Liver (tissue), 3 donors: ENCODE results near the gene EBF4.

Experiments used
- CTCF ChIP-seq: fragments of 150-350 bp; IDR thresholded peaks from 2 replicates; pipeline ENCODE4 v1.5.1; 2017; ENCODE audit warnings: improper control_type of control experiment, low read depth, low read length; ENCODE audit not compliant: missing input control
- EGR1 ChIP-seq, 2 donors: IDR thresholded peaks; 2 replicates each; pipeline ENCODE4 v1.6.1; 2016 to 2018; ENCODE audit warnings: antibody characterized with exemption in 2 of 2, low read depth in 2 of 2
- FOXA2 ChIP-seq: IDR thresholded peaks from 2 replicates; pipeline ENCODE4 v1.6.1; 2016; ENCODE audit warnings: antibody characterized with exemption
- GABPA ChIP-seq, 2 donors: IDR thresholded peaks in 1 of 2; conservative IDR thresholded peaks in 1 of 2; 2 replicates each; pipeline ENCODE4 v1.6.1; 2016; ENCODE audit warnings: antibody characterized with exemption in 2 of 2, mild to moderate bottlenecking in 1 of 2, moderate library complexity in 1 of 2
- JUND ChIP-seq, 2 donors: IDR thresholded peaks; 2 replicates each; pipeline ENCODE4 v1.6.1; 2016; ENCODE audit warnings: antibody characterized with exemption in 2 of 2
- REST ChIP-seq: IDR thresholded peaks from 2 replicates; pipeline ENCODE4 v1.6.1; 2016; ENCODE audit warnings: antibody characterized with exemption, mild to moderate bottlenecking
- RXRA ChIP-seq, 2 donors: IDR thresholded peaks; 2 replicates each; pipeline ENCODE4 v1.6.1; 2017 to 2018; ENCODE audit warnings: antibody characterized with exemption in 2 of 2, mild to moderate bottlenecking in 1 of 2
- SP1 ChIP-seq: IDR thresholded peaks from 2 replicates; pipeline ENCODE4 v1.6.1; 2018; ENCODE audit warnings: antibody characterized with exemption, mild to moderate bottlenecking
- TAF1 ChIP-seq: conservative IDR thresholded peaks from 2 replicates; pipeline ENCODE4 v1.6.1; 2016; ENCODE audit warnings: antibody characterized with exemption, mild to moderate bottlenecking
- YY1 ChIP-seq: IDR thresholded peaks from 2 replicates; pipeline ENCODE4 v1.6.1; 2016; ENCODE audit warnings: antibody characterized with exemption, mild to moderate bottlenecking
- ZBTB33 ChIP-seq: IDR thresholded peaks from 2 replicates; pipeline ENCODE4 v1.6.1; 2016; ENCODE audit warnings: antibody characterized with exemption
- TF ChIP-seq, protein P1 (sequence below): IDR thresholded peaks from 2 replicates; pipeline ENCODE4 v1.6.1; 2016; ENCODE audit warnings: antibody characterized with exemption
- donor health status: healthy.
- donor health status: healthy.

- TF ChIP-seq YY1 (no peak), TAF1 (no peak), CTCF (no peak), REST (no peak), RXRA (IDR thresholded peaks at IDR 0.05) (no peak), ZBTB33 (no peak), GABPA (IDR thresholded peaks at IDR 0.05 in 1 of 2, conservative IDR thresholded peaks at IDR 0.05 in 1 of 2) (no peak), EGR1 (IDR thresholded peaks at IDR 0.05; ENCODE audit: low read depth in 2 of 2) (no peak), JUND (IDR thresholded peaks at IDR 0.05) (no peak), SP1 (no peak), FOXA2 (no peak)
- TF ChIP-seq, protein P1, sequence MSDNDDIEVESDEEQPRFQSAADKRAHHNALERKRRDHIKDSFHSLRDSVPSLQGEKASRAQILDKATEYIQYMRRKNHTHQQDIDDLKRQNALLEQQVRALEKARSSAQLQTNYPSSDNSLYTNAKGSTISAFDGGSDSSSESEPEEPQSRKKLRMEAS: no peak
Observed at GRCh38 chr20:2771631-2772080, 79.1 kb downstream of the EBF4 start.
